ENCODE data around the gene HPCAL1. TPM values are rescaled to one million over a fixed set of nuclear protein-coding genes. Genes with fewer than 3 reads are reported as not detected.

The HPCAL1 gene
- total and polyA plus RNA-seq, 2 experiments from 2014 or later, result 8.3 to 25.4 TPM

- peaks cover 2% of the 10 kb centered on the region; the same call in 1 of the 3 replicates for H3K4me1 Mint-ChIP-seq
- H3K9me3 Mint-ChIP-seq, result no peaks in the 10 kb centered on the region
- Histone ChIP-seq H3K36me3 (ENCODE audit: insufficient read depth) (no peaks in the 10 kb centered on the region), H3K4me1 (ENCODE audit: insufficient read depth) (no peaks in the 10 kb centered on the region), H3K4me3 (no peak overlapping the region), H4K20me1 (replicated peaks; ENCODE audit: insufficient read depth) (no peaks in the 10 kb centered on the region), H3K27me3 (ENCODE audit: insufficient read depth) (no peaks in the 10 kb centered on the region), H3K4me2 (no peak overlapping the region), H3K79me2 (replicated peaks; ENCODE audit: insufficient read depth) (no peaks in the 10 kb centered on the region), H3K9me2 (ENCODE audit: insufficient read depth) (no peaks in the 10 kb centered on the region), H3K27ac (ENCODE audit: low read depth) (no peak overlapping the region), H2AFZ (no peak overlapping the region), H3F3A (replicated peaks; ENCODE audit: low read depth) (no peaks in the 10 kb centered on the region)
- no peak for DNase-seq (ENCODE audit: low spot score)
- H3K4me3 Mint-ChIP-seq, result no peak overlapping the region
- H3K27ac Mint-ChIP-seq, result no peak overlapping the region
- ATAC-seq, result no peak
- no peaks in the 10 kb centered on the region for H3K36me3 Mint-ChIP-seq (ENCODE audit: low read depth)
- TF ChIP-seq STAT1 (IDR thresholded peaks at IDR 0.05; ENCODE audit: unreplicated experiment) (no peak), ZNF331 (CRISPR knock-in tag; IDR thresholded peaks at IDR 0.05; ENCODE audit: low read depth) (no peak)
- H3K27me3 Mint-ChIP-seq (ENCODE audit: insufficient read depth, low read depth, poor library complexity), result peaks cover 7% of the 10 kb centered on the region
Observed at GRCh38 chr2:10272464-10272863, 30.2 kb upstream of the HPCAL1 start.

GRCh38 chr2:10273215-10274175 lies 29.2 kb upstream of the HPCAL1 start:
- Histone ChIP-seq H3K9me2 (ENCODE audit: insufficient read depth) (no peaks in the 10 kb centered on the region), H3F3A (replicated peaks; ENCODE audit: low read depth) (no peaks in the 10 kb centered on the region), H2AFZ (no peak overlapping the region), H3K27me3 (ENCODE audit: insufficient read depth) (no peaks in the 10 kb centered on the region), H3K79me2 (replicated peaks; ENCODE audit: insufficient read depth) (no peaks in the 10 kb centered on the region), H4K20me1 (replicated peaks; ENCODE audit: insufficient read depth) (no peaks in the 10 kb centered on the region), H3K4me2 (no peak overlapping the region), H3K36me3 (ENCODE audit: insufficient read depth) (no peaks in the 10 kb centered on the region), H3K4me1 (ENCODE audit: insufficient read depth) (no peaks in the 10 kb centered on the region), H3K4me3 (no peak overlapping the region), H3K27ac (ENCODE audit: low read depth) (no peak overlapping the region)
- DNase-seq (ENCODE audit: low spot score) (no peak), ATAC-seq (no peak)
- no peak overlapping the region for H3K27ac Mint-ChIP-seq
- H3K4me1 Mint-ChIP-seq, result peaks cover 2% of the 10 kb centered on the region; the same call in 1 of the 3 replicates
- no peaks in the 10 kb centered on the region for H3K9me3 Mint-ChIP-seq
- no peak for TF ChIP-seq POLR2AphosphoS5 (IDR thresholded peaks at IDR 0.05; ENCODE audit: low read depth)
- TF ChIP-seq ZNF331 (CRISPR knock-in tag; IDR thresholded peaks at IDR 0.05; ENCODE audit: low read depth), result no peak
- no peak for TF ChIP-seq EZH2 (IDR thresholded peaks at IDR 0.05; ENCODE audit: low read depth, unreplicated experiment)
- no peak for TF ChIP-seq ZNF114 (CRISPR knock-in tag; IDR thresholded peaks at IDR 0.05)
- no peak for TF ChIP-seq JUNB (IDR thresholded peaks at IDR 0.05; ENCODE audit: unreplicated experiment)
- TF ChIP-seq CTCF (conservative IDR thresholded peaks at IDR 0.05; ENCODE audit: low read depth in 2 of 2), result no peak
- no peak for TF ChIP-seq REST (IDR thresholded peaks at IDR 0.05; ENCODE audit: unreplicated experiment)
- TF ChIP-seq NANOG (IDR thresholded peaks at IDR 0.05; ENCODE audit: borderline replicate concordance), result no peak
- no peaks in the 10 kb centered on the region for H3K36me3 Mint-ChIP-seq (ENCODE audit: low read depth)
- H3K27me3 Mint-ChIP-seq (ENCODE audit: insufficient read depth, low read depth, poor library complexity), result peaks cover 10% of the 10 kb centered on the region
- H3K4me3 Mint-ChIP-seq, result no peak overlapping the region

Data from GM23338 (cell line).